ENCODE measurements around the gene PRSS36.
"Not testable (repeated sequence)": the region's sequence is repeated elsewhere in the genome, so short reads cannot be mapped to it uniquely, and the experiment has no call there.

- TF ChIP-seq CTCF (IDR thresholded peaks at IDR 0.05; ENCODE audit: insufficient read depth, low read length); REST (IDR thresholded peaks at IDR 0.05; ENCODE audit: insufficient replicate concordance, low read depth): not testable (repeated sequence)
Measured at GRCh38 chr16:31141071-31141469, 8.8 kb downstream of the PRSS36 start.

Data from HL-60 (cell line).